GM12874 (cell line): ENCODE data around the gene EGFL8.

Experiments used
- CTCF ChIP-seq: IDR thresholded peaks from 2 replicates; pipeline ENCODE4 v1.5.1; 2011; ENCODE audit warnings: low read depth, mild to moderate bottlenecking, control low read depth, low read length, moderate library complexity; ENCODE audit not compliant: insufficient read depth

EGFL8 gene

DNA sequence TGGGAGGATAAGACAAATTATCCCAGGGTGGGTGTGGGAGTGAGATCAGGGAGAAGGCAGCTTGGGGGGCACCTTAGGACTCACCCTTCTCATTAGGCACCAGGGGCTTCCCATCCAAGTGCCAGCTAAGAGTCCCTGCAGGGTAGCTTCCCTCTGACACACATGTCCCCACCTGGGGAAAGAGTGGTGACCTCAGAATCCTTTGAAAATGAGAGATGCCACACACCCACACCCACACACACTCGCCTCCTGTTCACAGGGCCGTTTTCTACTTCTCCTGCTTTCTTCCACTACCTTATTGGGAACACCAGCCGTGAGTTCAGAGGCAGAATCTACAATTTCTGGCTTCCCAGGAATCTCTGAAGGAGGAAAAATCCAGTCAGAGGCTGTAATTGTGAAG lies 18.6 kb downstream of the EGFL8 start:
- TF ChIP-seq CTCF, result no peak

GRCh38 chr6:32183483-32184083 lies 19.2 kb downstream of the EGFL8 start:
- TF ChIP-seq CTCF, result no peak

GRCh38 chr6:32184084-32184640 lies 19.8 kb downstream of the EGFL8 start, which contains the start of gene AGER:
Gene AGER, minus strand, starts transcription at chr6:32184253. Its CDS starts 31 bp downstream, at chr6:32184222.
- TF ChIP-seq CTCF, result no peak

- no peak for TF ChIP-seq CTCF
Observed at GRCh38 chr6:32187009-32187709, 22.8 kb downstream of the EGFL8 start.

GRCh38 chr6:32188381-32189068 lies 24.1 kb downstream of the EGFL8 start:
- no peak for TF ChIP-seq CTCF

DNA sequence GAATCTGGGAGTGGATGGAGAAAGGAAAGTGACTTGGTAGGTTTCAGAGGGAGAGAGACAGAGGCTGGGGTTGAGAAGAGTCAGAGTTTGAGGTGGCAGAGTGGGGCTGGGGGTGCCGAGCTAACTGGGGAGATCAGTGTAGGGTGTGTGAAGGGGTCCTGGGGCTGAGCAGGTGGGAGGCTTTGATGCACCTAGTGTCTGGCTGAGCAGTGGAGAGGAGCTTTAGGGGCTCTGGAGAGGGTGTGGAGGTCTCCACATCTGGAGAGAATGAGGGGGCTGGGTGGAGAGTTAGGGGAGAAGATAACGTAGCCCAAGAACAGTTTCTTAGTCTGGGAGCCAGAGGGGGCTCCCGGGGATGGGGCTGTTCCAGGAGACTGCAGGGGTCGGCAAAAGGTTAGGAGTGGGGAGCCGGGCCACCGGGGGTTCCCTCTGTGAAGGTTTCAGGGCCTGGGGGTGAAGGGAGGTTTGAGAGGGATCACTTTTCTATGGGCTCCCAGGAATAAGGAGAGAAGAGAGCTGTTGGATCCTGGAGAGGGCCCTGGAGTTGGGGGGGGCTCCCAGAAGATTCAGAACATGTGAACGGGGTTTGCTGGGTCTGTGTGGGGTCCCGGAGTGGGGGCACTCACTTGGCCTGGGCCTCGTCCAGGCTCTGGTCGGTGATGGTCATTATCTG lies 24.8 kb downstream of the EGFL8 start:
- TF ChIP-seq CTCF, result no peak

- TF ChIP-seq CTCF, result no peak
Observed at GRCh38 chr6:32189742-32190053, 25.3 kb downstream of the EGFL8 start.
